Stimulated activated CD4-positive, alpha-beta T cell treated with anti-CD3 and anti-CD28 coated beads, Interleukin-1b, Interleukin-23, amount 100 ng/mL, for 48 hours (primary cell): Measurements from ENCODE around the gene FLOT2.
A peak's percentile ranks its signal among the peaks of the same experiment; 100 is the strongest.
"Not testable (repeated sequence)": the region's sequence is repeated elsewhere in the genome, so short reads cannot be mapped to it uniquely, and the experiment has no call there.

Experiments
- DNase-seq: peaks from one replicate; pipeline ENCODE4 v3.0.0-alpha.2; 2020

Gene FLOT2

GRCh38 chr17:28912938-28913333 is 15.4 kb upstream of the FLOT2 start:
- DNase-seq, result no peak

- no peak for DNase-seq
Measured at GRCh38 chr17:28912281-28912937, 14.9 kb upstream of the FLOT2 start.

- DNase-seq, result no peak
Measured at GRCh38 chr17:28911411-28912045, 14.0 kb upstream of the FLOT2 start.

- DNase-seq, result no peak
Measured at GRCh38 chr17:28910534-28910933, 13.0 kb upstream of the FLOT2 start.

GRCh38 chr17:28908640-28909167 is 11.2 kb upstream of the FLOT2 start:
- no peak for DNase-seq

GRCh38 chr17:28907709-28908475 is 10.4 kb upstream of the FLOT2 start:
- DNase-seq, result no peak

GRCh38 chr17:28906706-28907438 is 9.3 kb upstream of the FLOT2 start:
- DNase-seq, result no peak

- no peak for DNase-seq
Measured at GRCh38 chr17:28906276-28906675, 8.7 kb upstream of the FLOT2 start.

GRCh38 chr17:28904800-28905199 is 7.3 kb upstream of the FLOT2 start:
- DNase-seq, result no peak

- not testable (repeated sequence) for DNase-seq
Measured at GRCh38 chr17:28903546-28903841, 6.0 kb upstream of the FLOT2 start.

- peak; percentile 93 for DNase-seq
Measured at GRCh38 chr17:28902819-28903545, 5.4 kb upstream of the FLOT2 start, which contains the start of gene DHRS13. Gene DHRS13 (minus strand): TSS chr17:28903079. CDS start chr17:28902944, 135 bp downstream.

GRCh38 chr17:28901866-28902818 is 4.6 kb upstream of the FLOT2 start:
- peak; percentile 50 for DNase-seq

GRCh38 chr17:28900986-28901726 is 3.6 kb upstream of the FLOT2 start:
- no peak for DNase-seq

- no peak for DNase-seq
Measured at GRCh38 chr17:28899212-28899815, 1.8 kb upstream of the FLOT2 start.

- no peak for DNase-seq
Measured at GRCh38 chr17:28898527-28898955, 1.0 kb upstream of the FLOT2 start.

- DNase-seq, result peak; percentile 17
Measured at GRCh38 chr17:28897769-28898526, 415 bp upstream of the FLOT2 start.

GRCh38 chr17:28896491-28896883 is 1.0 kb downstream of the FLOT2 start:
- DNase-seq, result no peak

- no peak for DNase-seq
Measured at GRCh38 chr17:28895794-28896447, 1.6 kb downstream of the FLOT2 start.
